Mesodermal cell (in vitro differentiated cells): Measurements from ENCODE around the gene ARHGEF4.
"Not testable (repeated sequence)": the region's sequence is repeated elsewhere in the genome, so short reads cannot be mapped to it uniquely, and the experiment has no call there.

Experiments used
- H3K27ac ChIP-seq: 2 replicates; pipeline ENCODE4 v1.7.0; 2013; ENCODE audit warnings: mild to moderate bottlenecking, low read depth, low read length, moderate library complexity; ENCODE audit not compliant: severe bottlenecking
- H3K36me3 ChIP-seq: 2 replicates; pipeline ENCODE4 v1.7.1; 2013; ENCODE audit warnings: mild to moderate bottlenecking, low read length, moderate library complexity; ENCODE audit not compliant: control insufficient read depth, insufficient read depth
- H3K4me1 ChIP-seq: one replicate; pipeline ENCODE4 v1.7.1; 2013; ENCODE audit warnings: mild to moderate bottlenecking, low read length; ENCODE audit not compliant: insufficient read depth, control insufficient read depth, poor library complexity, severe bottlenecking
- H3K4me3 ChIP-seq: 2 replicates; pipeline ENCODE4 v1.7.0; 2013; ENCODE audit warnings: low read length, control low read depth, mild to moderate bottlenecking; ENCODE audit not compliant: insufficient read depth, poor library complexity, severe bottlenecking; ENCODE audit errors: extremely low read depth
- H3K9me3 ChIP-seq: 2 replicates; pipeline ENCODE4 v1.7.1; 2013; ENCODE audit warnings: mild to moderate bottlenecking, low read length, moderate library complexity; ENCODE audit not compliant: control insufficient read depth
- WGBS, 2 experiments: methylation state at CpG; one replicate each; pipeline ENCODE4 v1.1.5; 2013; ENCODE audit warnings: missing lambda C conversion rate in 2 of 2; ENCODE audit not compliant: insufficient coverage in 2 of 2; 5-methylcytosine and 5-hydroxymethylcytosine counted together

The ARHGEF4 gene

DNA sequence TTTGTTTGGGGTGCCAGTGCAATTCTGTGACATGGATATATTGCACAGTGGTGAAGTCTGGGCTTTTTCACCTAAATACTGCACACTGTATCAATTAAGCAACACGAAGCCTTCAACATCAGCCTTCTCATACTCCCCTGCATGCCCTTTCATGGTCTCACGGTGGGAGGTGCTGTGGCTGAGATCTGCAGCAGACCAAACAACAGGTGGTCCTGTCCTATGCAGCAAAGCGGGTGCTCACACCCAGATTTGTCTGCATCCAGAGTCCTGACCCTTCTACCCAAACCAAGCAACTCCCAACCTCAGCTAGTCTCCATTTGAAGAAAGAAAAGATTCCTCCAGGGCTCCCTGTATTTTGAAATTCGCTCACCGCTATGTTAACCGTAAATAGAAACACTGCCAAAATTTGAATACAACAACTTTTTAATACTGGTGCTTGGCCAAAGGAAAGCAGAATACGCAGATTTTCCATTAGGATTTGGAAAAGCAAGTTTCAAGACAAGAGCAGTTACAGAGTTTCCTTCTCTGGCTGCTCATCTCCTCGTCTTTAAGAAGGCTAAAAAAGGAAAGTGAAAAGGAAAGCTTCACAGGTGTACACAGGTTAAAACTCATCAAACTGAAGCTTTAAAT, 221.6 kb downstream of the ARHGEF4 start:
- Histone ChIP-seq H3K4me3 (no peak overlapping the region), H3K27ac (no peak overlapping the region), H3K4me1 (no peaks in the 10 kb centered on the region), H3K36me3 (peaks cover 93% of the 10 kb centered on the region), H3K9me3 (no peaks in the 10 kb centered on the region)
- WGBS, 2 experiments, result 96 to 100% methylated on average over 7 to 8 of the region's 8 CpGs

DNA sequence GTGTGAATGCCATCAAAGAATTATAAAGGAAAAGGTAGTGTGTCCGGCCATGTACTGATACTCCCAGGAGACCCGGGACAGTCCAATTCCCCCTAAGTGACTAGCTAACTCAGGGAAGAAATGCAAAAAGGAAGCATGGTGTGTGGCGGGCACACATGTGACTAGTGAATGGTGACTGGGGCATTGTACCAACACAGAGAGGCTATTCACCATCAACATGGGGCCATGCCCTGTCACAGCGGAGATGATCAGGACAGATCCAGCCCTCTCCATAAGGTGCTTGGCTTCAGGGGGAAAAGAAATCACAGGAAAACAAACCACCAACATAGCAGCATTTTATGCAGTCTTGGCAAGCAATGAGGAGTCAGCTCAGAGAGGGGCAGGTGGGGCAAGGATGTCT, 222.2 kb downstream of the ARHGEF4 start:
- H3K9me3 ChIP-seq, result no peaks in the 10 kb centered on the region
- no peak overlapping the region for H3K4me3 ChIP-seq
- 93 to 100% methylated on average over 2 of the region's 4 CpGs for WGBS, 2 experiments
- no peak overlapping the region for H3K27ac ChIP-seq
- H3K4me1 ChIP-seq, result no peaks in the 10 kb centered on the region
- peaks cover 93% of the 10 kb centered on the region for H3K36me3 ChIP-seq

- peaks cover 86% of the 10 kb centered on the region for H3K36me3 ChIP-seq
- H3K4me1 ChIP-seq, result no peaks in the 10 kb centered on the region
- no peaks in the 10 kb centered on the region for H3K9me3 ChIP-seq
- H3K4me3 ChIP-seq, result no peak overlapping the region
- 89 to 97% methylated on average over 5 to 6 of the region's 11 CpGs for WGBS, 2 experiments
- no peak overlapping the region for H3K27ac ChIP-seq
Observed at GRCh38 chr2:131063501-131064283, 227.0 kb downstream of the ARHGEF4 start.

- peak overlapping the region; percentile 7 for H3K27ac ChIP-seq
Observed at GRCh38 chr2:131064589-131065512, 228.1 kb downstream of the ARHGEF4 start.

GRCh38 chr2:131067465-131068125, 230.9 kb downstream of the ARHGEF4 start:
- H3K9me3 ChIP-seq, result no peaks in the 10 kb centered on the region
- no peak overlapping the region for H3K27ac ChIP-seq
- 100% methylated on average over 1 of the region's 2 CpGs for WGBS, 2 experiments
- no peak overlapping the region for H3K4me3 ChIP-seq
- no peaks in the 10 kb centered on the region for H3K4me1 ChIP-seq
- peaks cover 83% of the 10 kb centered on the region for H3K36me3 ChIP-seq

More at GRCh38 chr2:131064589-131065512, 228.1 kb downstream of the ARHGEF4 start:
- 88 to 92% methylated on average over 7 to 11 of the region's 14 CpGs for WGBS, 2 experiments
- Histone ChIP-seq H3K36me3 (peaks cover 86% of the 10 kb centered on the region), H3K9me3 (no peaks in the 10 kb centered on the region), H3K4me3 (no peak overlapping the region), H3K4me1 (no peaks in the 10 kb centered on the region)

DNA sequence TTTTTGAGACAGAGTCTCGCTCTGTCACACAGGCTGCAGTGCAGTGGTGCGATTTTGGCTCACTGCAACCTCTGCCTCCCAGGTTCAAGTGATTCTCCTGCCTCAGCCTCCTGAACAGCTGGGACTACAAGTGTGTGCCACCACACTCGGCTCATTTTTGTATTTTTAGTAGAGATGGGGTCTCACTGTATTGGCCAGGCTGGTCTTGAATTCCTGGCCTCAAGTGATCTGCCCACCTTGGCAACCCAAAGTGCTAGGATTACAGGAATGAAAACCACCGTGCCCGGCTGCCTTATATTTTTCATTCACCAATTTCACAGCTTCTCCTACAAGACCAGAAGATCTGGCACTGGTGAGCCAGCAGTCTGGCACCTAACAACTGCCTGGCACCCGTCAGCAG, 231.5 kb downstream of the ARHGEF4 start:
- not testable (repeated sequence) for H3K27ac ChIP-seq, H3K4me1 ChIP-seq, H3K9me3 ChIP-seq, H3K4me3 ChIP-seq
- peaks cover 85% of the 10 kb centered on the region for H3K36me3 ChIP-seq
- 92 to 93% methylated on average over 5 to 6 of the region's 6 CpGs for WGBS, 2 experiments

- 92 to 96% methylated on average over 8 to 12 of the region's 15 CpGs for WGBS, 2 experiments
- not testable (repeated sequence) for H3K9me3 ChIP-seq, H3K27ac ChIP-seq
Observed at GRCh38 chr2:131075578-131075977, 238.9 kb downstream of the ARHGEF4 start.

DNA sequence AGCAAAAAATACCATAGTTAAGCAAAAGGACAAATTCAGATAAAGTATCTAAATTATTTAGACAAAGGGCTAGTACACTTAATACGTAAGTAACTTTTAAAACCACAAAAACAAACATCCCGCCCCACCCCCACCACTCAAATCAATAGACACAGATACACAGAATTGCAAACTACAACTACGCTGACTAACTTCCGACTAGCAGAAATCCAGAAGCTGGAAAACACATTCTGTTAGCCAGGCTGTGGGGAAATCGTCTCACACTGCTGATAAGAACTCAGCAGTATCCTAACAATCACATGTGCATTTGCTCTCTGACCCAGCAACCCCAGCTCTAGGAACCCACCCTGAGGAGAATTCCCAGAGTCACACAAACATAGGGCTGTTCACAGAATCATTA, 240.0 kb downstream of the ARHGEF4 start:
- peaks cover 95% of the 10 kb centered on the region for H3K36me3 ChIP-seq
- H3K9me3 ChIP-seq, result no peaks in the 10 kb centered on the region
- 81% methylated on average over 4 to 5 of the region's 5 CpGs for WGBS, 2 experiments
- H3K4me3 ChIP-seq, result no peak overlapping the region
- H3K4me1 ChIP-seq, result peaks cover 10% of the 10 kb centered on the region
- peak overlapping the region; percentile 72 for H3K27ac ChIP-seq

More at GRCh38 chr2:131075578-131075977, 238.9 kb downstream of the ARHGEF4 start:
- H3K36me3 ChIP-seq, result peaks cover 91% of the 10 kb centered on the region
- not testable (repeated sequence) for H3K4me3 ChIP-seq
- peaks cover 10% of the 10 kb centered on the region for H3K4me1 ChIP-seq

DNA sequence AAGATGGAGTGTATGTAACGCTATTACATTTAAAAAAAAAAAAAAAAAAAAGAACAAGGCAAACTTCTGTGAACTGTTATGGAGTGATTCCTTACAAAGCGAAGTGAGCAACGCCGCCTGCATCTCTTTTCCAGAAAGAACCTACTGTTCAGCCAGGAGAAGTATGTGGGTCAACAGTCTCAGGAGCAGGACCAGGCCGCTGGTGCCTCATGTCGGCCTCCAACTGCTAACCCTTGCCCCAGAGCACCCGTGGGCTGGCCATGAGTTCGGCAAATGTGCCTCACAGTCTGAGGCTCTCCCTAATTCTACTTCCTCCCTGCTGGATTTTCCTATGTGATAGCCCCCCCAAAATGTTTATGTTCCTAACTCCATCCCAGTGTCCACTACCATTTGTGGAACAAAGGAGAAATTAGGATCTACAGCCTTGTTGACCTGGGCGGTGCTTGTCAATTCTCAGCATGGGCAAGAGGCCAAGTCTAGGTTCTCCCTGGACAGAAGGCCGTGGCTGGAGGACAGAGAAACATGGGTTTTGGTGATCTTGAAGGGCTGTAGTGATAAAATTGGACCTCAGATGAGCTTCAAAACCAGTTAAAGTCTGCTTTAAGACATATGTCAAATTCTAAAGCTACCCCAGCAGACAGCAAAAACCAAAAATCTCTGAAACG, 240.6 kb downstream of the ARHGEF4 start:
- Histone ChIP-seq H3K9me3 (no peaks in the 10 kb centered on the region), H3K27ac (peak overlapping the region; percentile 72), H3K36me3 (peaks cover 97% of the 10 kb centered on the region), H3K4me3 (no peak overlapping the region), H3K4me1 (peaks cover 10% of the 10 kb centered on the region)
- WGBS, 2 experiments, result 96 to 97% methylated on average over 8 to 10 of the region's 11 CpGs

DNA sequence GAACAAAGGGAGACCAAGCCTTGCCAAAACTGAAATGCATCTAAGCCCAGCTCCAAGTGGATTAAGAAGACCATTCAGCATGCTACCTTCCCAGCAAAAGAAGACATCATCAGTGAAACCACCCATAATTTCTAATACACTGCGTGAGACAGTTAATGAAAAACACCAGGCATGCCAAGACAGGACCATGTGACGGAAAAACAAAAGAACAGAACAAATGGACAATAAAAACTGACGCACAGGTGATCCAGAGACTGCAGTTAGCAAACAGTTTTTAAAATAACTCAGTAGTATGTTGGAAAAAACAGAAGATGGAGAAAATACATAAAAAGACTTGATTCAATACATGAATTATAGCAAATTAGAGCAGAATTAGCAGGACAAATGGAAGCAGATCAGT, 241.3 kb downstream of the ARHGEF4 start:
- WGBS, 2 experiments, result 90 to 93% methylated on average over 2 to 3 of the region's 3 CpGs

More for the DNA sequence above, 241.3 kb downstream of the ARHGEF4 start:
- Histone ChIP-seq H3K9me3 (no peaks in the 10 kb centered on the region), H3K4me1 (peaks cover 10% of the 10 kb centered on the region), H3K36me3 (peaks cover 97% of the 10 kb centered on the region), H3K4me3 (no peak overlapping the region), H3K27ac (peak overlapping the region; percentile 72)
